Psoas muscle (tissue), 8 donors: ENCODE data around the gene POF1B. TPM values are rescaled to one million over a fixed set of nuclear protein-coding genes. Genes with fewer than 3 reads are reported as not detected.
"Not testable (repeated sequence)": the region's sequence is repeated elsewhere in the genome, so short reads cannot be mapped to it uniquely, and the experiment has no call there.

ENCODE experiments used
- ATAC-seq, 4 donors: fragments of 200-7000 bp; cut with Tn5 transposase; one replicate each; pipeline ENCODE4 v1.9.1; 2020; ENCODE audit warnings: moderate library complexity in 3 of 4, mild to moderate bottlenecking in 2 of 4
- DNase-seq, 2 donors: peaks; one replicate each; pipeline ENCODE4 v3.0.0-alpha.2; 2020
- H3K27ac ChIP-seq: fragments of 200-600 bp; one replicate; pipeline ENCODE4 v1.8.0; 2022
- H3K27me3 ChIP-seq, 3 donors: fragments of 200-600 bp in 1 of 3; one replicate each; pipeline versions ENCODE4 v1.6.1 to v1.8.0; 2013 to 2022; ENCODE audit warnings: low read length in 2 of 3, mild to moderate bottlenecking in 2 of 3, moderate library complexity in 1 of 3; ENCODE audit not compliant: insufficient read depth in 3 of 3
- H3K36me3 ChIP-seq, 2 donors: fragments of 200-600 bp in 1 of 2; one replicate each; pipeline versions ENCODE4 v1.6.1 to v1.8.0; 2013 to 2022; ENCODE audit warnings: low read depth in 1 of 2, mild to moderate bottlenecking in 1 of 2, moderate library complexity in 1 of 2; ENCODE audit not compliant: insufficient read depth in 1 of 2
- H3K4me1 ChIP-seq: fragments of 200-600 bp; one replicate; pipeline ENCODE4 v1.8.0; 2022
- H3K4me3 ChIP-seq: fragments of 200-600 bp; one replicate; pipeline ENCODE4 v1.8.0; 2022; ENCODE audit warnings: mild to moderate bottlenecking
- H3K9me3 ChIP-seq: fragments of 200-600 bp; one replicate; pipeline ENCODE4 v1.8.0; 2022
- CTCF ChIP-seq: fragments of 200-600 bp; IDR thresholded peaks from one replicate; pipeline ENCODE4 v1.8.0; 2022; ENCODE audit warnings: antibody characterized with exemption
- WGBS, 3 donors: extraction: QIAGEN DNeasy Blood & Tissue Kit; methylation state at CpG; one replicate each; pipeline versions ENCODE4 v1.1.6 to v1.1.7; 2013; 5-methylcytosine and 5-hydroxymethylcytosine counted together
- intact Hi-C, 2 donors: fragments of 100-400 bp; cut with DNase I; formaldehyde crosslinking; loops; one replicate each; pipeline versions ENCODE4 v1.11.0 to v1.14.2; 2022
- polyA plus RNA-seq, 3 donors: library from polyadenylated mRNA; stranded (reverse); fragments of 200-250 nt; gene quantifications; one replicate each; pipeline ENCODE4 v1.2.3, GENCODE V29; 2013
- total RNA-seq, 4 donors: library from RNA; stranded (reverse); fragmentation: NEBNext Ultra II Directional in 2 of 4; extraction: Animal tissue kit (Norgen Biotek cat#: 25700) in 2 of 4; gene quantifications; one replicate each; pipeline versions ENCODE4 v1.2.1 to v1.2.4, GENCODE V29; 2021 to 2023
- donor health status: healthy with polysubstance abuse.
- donor health status: DM: no; HTN: no; CAD: no; lungs with moderate emphysema.
- donor health status: Bipolar disorder and iron deficiency.
- donor health status: healthy.
- donor health status: DM: yes; HTN: yes; CAD: no.
- donor health status: DM: no; HTN: no; CAD: no.
- donor health status: DM: no; HTN: no; CAD: no.
- donor health status: DM: yes; HTN: yes; CAD: no.

Gene POF1B
- total and polyA plus RNA-seq, 7 donors = 0.01 to 0.08 (median 0.04) TPM; not detected in 4

GRCh38 chrX:85288992-85289723, 90.3 kb downstream of the POF1B start:
- TF ChIP-seq CTCF = no peak
- Histone ChIP-seq H3K36me3 (no peaks in the 10 kb centered on the region), H3K9me3 (peaks cover 6% of the 10 kb centered on the region), H3K4me1 (no peaks in the 10 kb centered on the region), H3K27ac (no peak overlapping the region), H3K27me3 (no peaks in the 10 kb centered on the region), H3K4me3 (no peak overlapping the region)
- intact Hi-C loops = no loop called here
- DNase-seq = no peak
- 72 to 92% (median 92%) methylated on average over 7 of the region's 7 CpGs for WGBS, 3 donors
- ATAC-seq = no peak

GRCh38 chrX:85285286-85285685, 94.2 kb downstream of the POF1B start:
- DNase-seq, H3K27ac ChIP-seq, intact Hi-C loops, H3K9me3 ChIP-seq, H3K4me3 ChIP-seq, ATAC-seq, H3K4me1 ChIP-seq, H3K27me3 ChIP-seq, H3K36me3 ChIP-seq: not testable (repeated sequence)
- 77 to 93% (median 87%) methylated on average over 6 of the region's 6 CpGs for WGBS, 3 donors

- Histone ChIP-seq H3K4me3 (peak overlapping the region; percentile 70), H3K9me3 (peaks cover 3% of the 10 kb centered on the region), H3K27me3 (no peaks in the 10 kb centered on the region), H3K36me3 (no peaks in the 10 kb centered on the region), H3K27ac (no peak overlapping the region), H3K4me1 (no peaks in the 10 kb centered on the region)
- ATAC-seq (peak in 2 of 4 donors; percentile 14 to 35), DNase-seq (no peak)
- intact Hi-C loops = no loop called here
- 0 to 24% (median 0%) methylated on average over 28 to 42 of the region's 42 CpGs for WGBS, 3 donors
- no peak for TF ChIP-seq CTCF
Measured at GRCh38 chrX:85244450-85245211, 134.8 kb downstream of the POF1B start.

- H3K27ac ChIP-seq = no peak within 1 kb of the TSS
- WGBS, 3 donors = 1 to 29% (median 1%) methylated on average over 30 to 65 of the region's 65 CpGs
- peak; percentile 23 to 61 (median 30) for ATAC-seq
- intact Hi-C loops = no loop called here
- H3K4me3 ChIP-seq = peak within 1 kb of the TSS; percentile 70
- peaks cover 3% of the 10 kb centered on the region for H3K9me3 ChIP-seq
- DNase-seq = peak; percentile 26 to 51
- no peak for TF ChIP-seq CTCF
- H3K36me3 ChIP-seq = no peaks in the 10 kb centered on the region
- no peaks in the 10 kb centered on the region for H3K27me3 ChIP-seq
- H3K4me1 ChIP-seq = no peaks in the 10 kb centered on the region
Measured at GRCh38 chrX:85243761-85244449, 135.6 kb downstream of the POF1B start, which contains the start of the genes SATL1 and ZNF711. Gene SATL1, minus strand, starts transcription at chrX:85243779. Its CDS starts 134,811 bp downstream, at chrX:85108968. Gene ZNF711, plus strand, starts transcription at chrX:85243991. Its CDS starts 3,582 bp downstream, at chrX:85247573.

GRCh38 chrX:85243155-85243554, 136.3 kb downstream of the POF1B start:
- H3K27ac ChIP-seq = no peak overlapping the region
- no peaks in the 10 kb centered on the region for H3K36me3 ChIP-seq
- H3K4me3 ChIP-seq = peak overlapping the region; percentile 70
- no peaks in the 10 kb centered on the region for H3K4me1 ChIP-seq
- WGBS, 3 donors = 35 to 51% (median 38%) methylated on average over 2 of the region's 2 CpGs
- ATAC-seq (no peak), DNase-seq (no peak)
- intact Hi-C loops = no loop called here
- peaks cover 3% of the 10 kb centered on the region for H3K9me3 ChIP-seq
- TF ChIP-seq CTCF = no peak
- H3K27me3 ChIP-seq = no peaks in the 10 kb centered on the region
